ENCODE measurements around the gene TMEM125.

TMEM125 gene

DNA sequence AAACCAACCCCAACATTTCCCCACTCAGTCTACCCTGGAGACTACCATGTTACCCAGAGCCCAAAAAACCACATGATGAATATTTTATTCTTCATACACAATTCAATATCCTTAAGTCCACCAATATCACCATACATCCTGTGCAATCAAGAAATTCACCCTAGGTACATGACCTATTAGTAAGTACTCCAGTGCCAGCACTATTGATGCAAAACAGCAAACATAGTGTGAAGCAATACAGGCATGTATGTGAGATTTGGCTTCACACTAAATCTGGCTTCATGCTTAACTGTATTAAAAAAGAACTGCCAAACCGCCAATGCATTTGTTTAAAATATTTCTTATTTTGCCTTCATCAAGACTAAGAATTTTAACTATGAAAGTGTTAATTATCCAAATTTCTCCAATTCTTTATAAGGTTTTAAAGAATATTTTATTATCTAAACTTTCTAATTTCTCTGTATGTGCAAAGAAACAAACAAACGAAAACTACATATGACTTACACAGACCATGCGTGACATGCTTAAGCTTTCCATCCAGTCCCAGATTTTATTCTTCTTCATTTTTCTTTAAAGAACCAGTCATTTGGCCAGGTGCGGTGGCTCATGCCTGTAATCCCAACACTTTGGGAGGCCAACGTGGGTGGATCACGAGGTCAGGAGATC lies 22.4 kb upstream of the TMEM125 start:
- peak; percentile 56 for DNase-seq

DNA sequence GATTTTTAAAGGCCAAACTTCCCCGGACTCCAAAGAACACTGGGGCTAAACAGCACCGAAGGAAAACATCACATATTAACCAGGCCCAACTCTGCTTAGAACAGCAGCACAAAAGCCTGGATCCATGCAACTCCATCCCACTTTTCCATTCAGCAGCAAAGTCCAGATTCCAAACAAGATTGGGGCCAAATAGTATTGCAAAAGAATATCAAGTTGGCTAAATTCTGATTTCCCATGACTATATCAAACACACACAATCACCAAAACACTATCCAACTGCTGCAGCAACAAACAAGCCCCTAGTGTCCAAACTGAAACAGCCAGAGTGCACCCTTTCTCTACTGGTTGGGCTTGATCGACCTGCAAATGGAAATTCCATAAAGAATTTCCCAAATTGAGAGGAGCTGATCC lies 19.4 kb upstream of the TMEM125 start:
- no peak for DNase-seq

GRCh38 chr1:43251024-43251423 lies 18.8 kb upstream of the TMEM125 start:
- DNase-seq, result no peak

DNA sequence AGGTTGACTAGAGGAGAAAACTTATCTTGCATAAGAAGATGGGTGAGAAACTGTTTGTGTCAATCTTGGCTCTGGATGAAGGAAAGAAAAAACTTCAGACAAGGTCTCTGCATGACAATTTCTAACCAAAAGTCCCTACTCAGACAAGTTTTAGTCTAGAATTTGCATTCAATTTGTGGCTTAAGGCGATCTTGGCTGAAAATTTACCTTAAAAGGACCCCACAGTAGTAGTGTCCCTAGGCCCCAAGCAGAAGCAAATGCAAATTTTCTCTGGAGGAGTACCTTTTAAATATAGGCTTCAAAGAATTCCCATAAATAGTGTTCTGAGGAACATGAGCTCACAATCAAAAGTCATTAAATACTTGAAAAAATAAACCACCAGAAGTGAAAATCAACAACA lies 17.6 kb upstream of the TMEM125 start:
- no peak for DNase-seq

DNA sequence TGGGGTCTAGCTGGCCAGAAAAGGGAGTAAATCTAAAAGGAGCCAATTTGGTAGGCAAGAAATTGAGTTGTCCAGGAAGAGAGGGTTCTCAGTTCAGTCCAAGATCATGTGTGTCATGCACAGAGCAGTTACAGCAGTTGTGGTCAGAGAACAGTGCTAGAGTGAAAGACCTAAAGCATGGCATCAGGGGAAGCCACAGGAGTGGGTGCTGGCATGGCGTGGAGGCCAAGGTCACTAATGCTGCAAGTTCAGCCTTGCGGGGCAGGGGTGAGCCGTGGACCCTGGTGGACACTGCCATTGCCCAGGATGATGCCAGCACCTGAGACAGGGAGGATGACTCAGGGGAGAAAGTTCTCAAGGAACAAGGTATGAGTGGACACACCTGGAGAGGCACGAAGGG lies 16.6 kb upstream of the TMEM125 start:
- DNase-seq, result no peak

- no peak for DNase-seq
Measured at GRCh38 chr1:43253876-43254275, 15.9 kb upstream of the TMEM125 start.

- no peak for DNase-seq
Measured at GRCh38 chr1:43255438-43256210, 14.2 kb upstream of the TMEM125 start.

- no peak for DNase-seq
Measured at GRCh38 chr1:43256675-43257570, 12.9 kb upstream of the TMEM125 start.

- DNase-seq, result no peak
Measured at GRCh38 chr1:43258370-43258769, 11.4 kb upstream of the TMEM125 start.

- DNase-seq, result no peak
Measured at GRCh38 chr1:43265431-43265830, 4.4 kb upstream of the TMEM125 start.

DNA sequence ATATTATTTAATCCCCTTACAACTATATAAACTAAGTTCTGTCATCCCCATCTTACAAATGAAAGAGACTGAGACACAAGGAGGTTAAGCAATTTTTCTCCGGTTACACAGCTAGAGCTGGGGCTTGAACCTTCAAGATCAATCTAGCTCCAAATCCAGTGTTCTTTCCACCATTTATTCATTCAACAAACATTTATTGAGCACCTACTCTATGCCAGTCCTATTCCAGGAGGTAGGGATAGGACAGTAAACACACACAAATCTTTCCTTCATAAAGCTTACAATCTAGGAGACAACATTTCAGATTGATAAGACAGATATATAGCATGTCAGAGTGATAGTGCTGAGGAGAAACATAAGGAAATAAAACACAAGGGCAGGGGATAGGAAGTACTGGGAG lies 2.9 kb upstream of the TMEM125 start:
- no peak for DNase-seq

GRCh38 chr1:43267291-43267805 lies 2.4 kb upstream of the TMEM125 start:
- DNase-seq, result no peak

DNA sequence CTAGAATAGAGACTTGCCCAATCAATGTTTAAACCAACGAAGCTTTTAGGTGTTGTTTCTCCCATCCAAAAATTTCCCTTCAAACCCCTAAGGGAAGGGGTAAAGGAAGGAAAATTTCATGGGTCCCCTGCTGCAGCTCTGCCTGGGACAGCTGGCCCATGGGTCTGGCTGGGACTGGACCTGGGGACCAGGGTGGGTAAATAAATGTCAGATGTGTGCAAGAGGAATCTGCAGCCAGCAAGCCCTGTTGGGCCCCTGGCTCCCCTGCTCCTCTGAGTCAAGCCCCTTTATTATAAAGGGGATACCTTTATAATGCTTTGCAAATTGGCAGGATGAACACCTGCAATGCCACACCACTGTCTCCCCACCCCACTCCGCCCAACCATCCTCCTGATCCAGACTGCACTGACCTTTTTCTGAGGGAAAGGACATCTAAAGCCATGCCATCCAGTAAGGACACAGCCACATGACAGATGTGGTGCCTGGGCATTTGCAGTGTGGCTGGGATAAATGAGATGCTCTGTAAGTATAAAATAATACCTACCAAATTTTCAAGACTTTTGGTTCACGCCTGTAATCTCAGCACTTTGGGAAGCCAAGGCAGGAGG lies 1.9 kb upstream of the TMEM125 start:
- no peak for DNase-seq

- DNase-seq, result peak; percentile 96
Measured at GRCh38 chr1:43270421-43271095, 775 bp downstream of the TMEM125 start.

DNA sequence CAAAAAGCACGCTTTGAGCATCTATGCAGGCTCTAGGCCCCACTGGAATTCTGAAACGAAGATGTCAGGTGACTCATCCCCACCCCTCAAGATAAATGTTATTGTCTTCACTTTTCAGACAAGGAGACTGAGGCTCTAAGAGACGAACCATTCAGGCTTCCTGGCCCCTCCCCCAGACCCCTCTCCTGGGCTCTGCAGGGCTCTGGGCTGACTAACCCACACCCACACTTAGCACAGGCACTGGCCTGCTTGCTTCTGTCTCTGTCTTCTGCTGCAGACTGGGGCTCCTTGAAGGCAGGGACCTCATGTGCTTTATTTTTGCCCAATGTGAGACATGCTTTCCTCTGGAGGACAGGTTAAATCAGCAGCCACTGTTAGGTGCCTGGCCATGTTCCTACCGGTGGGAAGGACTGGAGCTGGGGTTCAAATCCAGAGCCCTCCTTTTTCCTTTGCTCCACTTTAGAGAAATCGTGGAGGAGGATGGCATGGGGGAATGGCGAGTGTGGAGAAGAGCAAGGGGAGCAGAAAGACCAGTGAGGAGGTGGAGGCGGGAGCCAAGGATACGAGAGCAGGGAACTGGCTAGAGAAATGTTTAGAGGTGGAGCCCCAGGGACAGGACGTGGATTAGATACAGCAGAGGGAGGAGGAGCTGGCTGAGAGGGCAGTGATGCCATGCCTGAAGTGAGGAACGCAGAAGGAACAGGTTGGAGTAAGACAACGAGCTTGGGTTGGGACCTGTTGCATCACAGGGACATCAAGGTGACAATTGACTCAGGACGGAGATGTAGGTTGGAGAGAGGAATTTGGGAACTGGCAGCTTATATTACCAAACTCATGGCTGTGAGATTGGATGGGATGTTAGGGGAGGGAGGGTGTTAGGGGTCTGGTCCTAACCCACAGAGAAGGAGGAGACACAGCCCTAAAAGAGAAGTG lies 1.7 kb downstream of the TMEM125 start:
- no peak for DNase-seq

- DNase-seq, result no peak
Measured at GRCh38 chr1:43272161-43272560, 2.4 kb downstream of the TMEM125 start.

GRCh38 chr1:43272576-43273571 lies 3.1 kb downstream of the TMEM125 start:
- DNase-seq, result no peak

GRCh38 chr1:43273708-43274107 lies 3.9 kb downstream of the TMEM125 start:
- no peak for DNase-seq

GRCh38 chr1:43274125-43274803 lies 4.5 kb downstream of the TMEM125 start:
- DNase-seq, result peak; percentile 96

All from DMS53 (cell line).